Trophoblast cell (in vitro differentiated cells and primary cell): ENCODE results near the gene CUX1.

Source experiments
- DNase-seq, 2 donors: peaks; one replicate each; pipeline ENCODE4 v3.0.0-alpha.2; 2016
- H2AFZ ChIP-seq: 2 replicates; pipeline ENCODE4 v1.6.1; 2013; ENCODE audit warnings: low read length, moderate library complexity, mild to moderate bottlenecking; ENCODE audit not compliant: insufficient read depth, poor library complexity
- H2AK5ac ChIP-seq: 2 replicates; pipeline ENCODE4 v1.6.1; 2013; ENCODE audit warnings: mild to moderate bottlenecking, low read length
- H2BK120ac ChIP-seq: 2 replicates; pipeline ENCODE4 v1.6.1; 2013; ENCODE audit warnings: low read length, mild to moderate bottlenecking, moderate library complexity; ENCODE audit not compliant: insufficient read depth, poor library complexity
- H2BK12ac ChIP-seq: 2 replicates; pipeline ENCODE4 v1.6.1; 2013; ENCODE audit warnings: mild to moderate bottlenecking, low read length, moderate library complexity
- H2BK5ac ChIP-seq: 2 replicates; pipeline ENCODE4 v1.6.1; 2013; ENCODE audit warnings: low read length, low read depth, moderate library complexity, mild to moderate bottlenecking; ENCODE audit not compliant: poor library complexity
- H3K14ac ChIP-seq: 2 replicates; pipeline ENCODE4 v1.6.1; 2013; ENCODE audit warnings: mild to moderate bottlenecking, low read length
- H3K18ac ChIP-seq: 2 replicates; pipeline ENCODE4 v1.6.1; 2013; ENCODE audit warnings: mild to moderate bottlenecking, low read length
- H3K23ac ChIP-seq: 2 replicates; pipeline ENCODE4 v1.6.1; 2013; ENCODE audit warnings: low read length
- H3K27ac ChIP-seq: 2 replicates; pipeline ENCODE4 v1.5.1; 2013; ENCODE audit warnings: low read depth, mild to moderate bottlenecking, inconsistent platforms, low read length, moderate library complexity
- H3K27me3 ChIP-seq: 2 replicates; pipeline ENCODE4 v1.6.1; 2013; ENCODE audit warnings: inconsistent platforms, mild to moderate bottlenecking, low read length, moderate library complexity; ENCODE audit not compliant: insufficient read depth
- H3K36me3 ChIP-seq, 2 experiments: 1 replicate in 1 of 2; 2 replicates in 1 of 2; pipeline ENCODE4 v1.6.1; 2013; ENCODE audit warnings: low read length in 2 of 2, mild to moderate bottlenecking in 2 of 2, moderate library complexity in 1 of 2; ENCODE audit not compliant: insufficient read depth in 2 of 2, control insufficient read depth in 1 of 2
- H3K4ac ChIP-seq: 2 replicates; pipeline ENCODE4 v1.6.1; 2013; ENCODE audit warnings: low read depth, mild to moderate bottlenecking, low read length, moderate library complexity
- H3K4me1 ChIP-seq, 2 experiments: 1 replicate in 1 of 2; 2 replicates in 1 of 2; pipeline ENCODE4 v1.6.1; 2013; ENCODE audit warnings: low read length in 2 of 2, mild to moderate bottlenecking in 2 of 2, moderate library complexity in 1 of 2; ENCODE audit not compliant: insufficient read depth in 2 of 2, control insufficient read depth in 1 of 2
- H3K4me2 ChIP-seq: 2 replicates; pipeline ENCODE4 v1.6.1; 2013; ENCODE audit warnings: inconsistent platforms, mild to moderate bottlenecking, low read length, moderate library complexity
- H3K4me3 ChIP-seq: 2 replicates; pipeline ENCODE4 v1.5.1; 2013; ENCODE audit warnings: mild to moderate bottlenecking, low read depth, low read length, inconsistent platforms
- H3K79me1 ChIP-seq: one replicate; pipeline ENCODE4 v1.6.1; 2013; ENCODE audit warnings: low read length
- H3K79me2 ChIP-seq: 2 replicates; pipeline ENCODE4 v1.6.1; 2013; ENCODE audit warnings: low read length, mild to moderate bottlenecking; ENCODE audit not compliant: control insufficient read depth, insufficient read depth, poor library complexity
- H3K9ac ChIP-seq: 2 replicates; pipeline ENCODE4 v1.6.1; 2013; ENCODE audit warnings: mild to moderate bottlenecking, low read length
- H3K9me3 ChIP-seq: 2 replicates; pipeline ENCODE4 v1.6.1; 2013; ENCODE audit warnings: low read depth, mild to moderate bottlenecking, control low read depth, inconsistent platforms, low read length; ENCODE audit not compliant: insufficient read depth
- H4K12ac ChIP-seq: 2 replicates; pipeline ENCODE4 v1.6.1; 2013; ENCODE audit warnings: low read depth, mild to moderate bottlenecking, low read length, moderate library complexity
- H4K8ac ChIP-seq: 2 replicates; pipeline ENCODE4 v1.6.1; 2013; ENCODE audit warnings: low read depth, mild to moderate bottlenecking, low read length, moderate library complexity
- H4K91ac ChIP-seq: one replicate; pipeline ENCODE4 v1.6.1; 2013; ENCODE audit warnings: low read depth, mild to moderate bottlenecking, low read length, moderate library complexity
- WGBS: extraction: QIAGEN DNeasy Blood & Tissue Kit; methylation state at CpG from one replicate; pipeline ENCODE4 v1.1.7; 2013; ENCODE audit warnings: missing lambda C conversion rate; ENCODE audit not compliant: insufficient read length, insufficient coverage; ENCODE audit errors: extremely low coverage; 5-methylcytosine and 5-hydroxymethylcytosine counted together

Gene CUX1

DNA sequence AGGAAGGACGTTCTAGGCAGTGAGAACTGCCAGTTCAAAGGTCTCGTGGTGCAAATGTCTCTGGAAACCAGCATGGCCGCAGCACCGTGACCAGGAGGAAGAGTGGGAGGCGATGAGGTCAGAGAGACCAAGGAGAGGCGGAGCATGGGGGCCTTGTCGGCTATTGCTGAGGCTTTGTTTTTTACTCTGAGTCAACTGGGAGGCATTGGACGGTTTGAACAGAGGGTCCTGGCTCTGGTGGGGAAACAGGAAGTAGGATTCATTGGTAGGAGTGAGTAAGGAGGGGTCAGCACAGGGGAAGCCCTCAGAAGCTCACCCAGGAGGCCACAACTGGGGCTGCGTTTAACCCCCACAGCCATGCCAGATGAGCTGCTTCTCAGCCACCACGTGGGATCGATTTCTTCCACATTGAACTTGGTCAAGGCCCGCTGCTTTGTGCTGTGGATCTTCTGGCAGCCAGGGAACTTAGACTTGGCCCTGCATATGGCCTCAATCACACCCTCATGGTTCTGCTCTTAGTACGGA lies 447.0 kb downstream of the CUX1 start:
- Histone ChIP-seq H3K4ac (no peak overlapping the region), H3K4me3 (no peak overlapping the region), H3K27me3 (no peaks in the 10 kb centered on the region), H4K8ac (no peak overlapping the region), H3K18ac (no peak overlapping the region), H3K27ac (no peak overlapping the region), H4K12ac (no peak overlapping the region), H2AK5ac (no peak overlapping the region), H3K4me1 (peaks cover 2% of the 10 kb centered on the region in 2 experiments), H2BK12ac (no peak overlapping the region), H4K91ac (no peak overlapping the region), H3K9me3 (peaks cover 4% of the 10 kb centered on the region), H2AFZ (no peak overlapping the region), H3K23ac (no peak overlapping the region), H3K79me1 (no peaks in the 10 kb centered on the region), H3K9ac (no peak overlapping the region), H3K36me3 (no peaks in the 10 kb centered on the region), H3K79me2 (no peaks in the 10 kb centered on the region), H2BK120ac (no peak overlapping the region), H2BK5ac (no peak overlapping the region), H3K4me2 (no peak overlapping the region), H3K14ac (no peak overlapping the region)
- no CpG with 5 or more reads among the region's 13 CpGs for WGBS
- DNase-seq: peak in 1 of 2 donors; percentile 23

GRCh38 chr7:102266541-102266940 lies 449.1 kb downstream of the CUX1 start:
- Histone ChIP-seq H3K4ac (no peak overlapping the region), H3K4me2 (no peak overlapping the region), H3K18ac (no peak overlapping the region), H3K79me2 (no peaks in the 10 kb centered on the region), H2AK5ac (no peak overlapping the region), H4K91ac (no peak overlapping the region), H3K9ac (no peak overlapping the region), H3K79me1 (no peaks in the 10 kb centered on the region), H3K23ac (no peak overlapping the region), H2BK5ac (no peak overlapping the region), H3K14ac (no peak overlapping the region), H3K4me1 (no peaks in the 10 kb centered on the region), H3K4me3 (no peak overlapping the region), H3K9me3 (peaks cover 4% of the 10 kb centered on the region), H3K27ac (no peak overlapping the region), H2BK120ac (no peak overlapping the region), H4K8ac (no peak overlapping the region), H2AFZ (no peak overlapping the region), H2BK12ac (no peak overlapping the region), H3K36me3 (no peaks in the 10 kb centered on the region), H4K12ac (no peak overlapping the region), H3K27me3 (no peaks in the 10 kb centered on the region)
- DNase-seq: no peak
- no CpG with 5 or more reads among the region's 14 CpGs for WGBS

DNA sequence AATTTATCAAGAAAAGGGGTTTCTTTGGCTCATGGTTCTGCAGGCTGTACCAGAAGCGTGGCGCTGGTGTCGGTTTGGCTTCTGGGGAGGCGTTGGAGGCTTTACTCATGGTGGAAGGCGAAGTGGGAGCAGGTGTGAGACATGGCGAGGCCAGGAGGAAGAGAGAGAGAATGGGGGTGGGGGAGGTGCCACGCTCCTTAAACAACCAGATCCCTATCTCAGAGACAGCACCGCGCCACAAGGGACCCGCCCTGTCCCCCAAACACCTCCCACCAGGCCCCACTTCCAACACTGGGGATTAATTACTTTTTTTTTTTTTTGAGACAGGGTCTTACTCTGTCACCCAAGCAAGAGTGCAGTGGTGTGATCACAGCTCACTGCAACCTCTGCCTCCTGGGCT lies 451.2 kb downstream of the CUX1 start:
- H3K27ac ChIP-seq: no peak overlapping the region
- H2BK120ac ChIP-seq: no peak overlapping the region
- no peaks in the 10 kb centered on the region for H3K36me3 ChIP-seq
- H2AK5ac ChIP-seq: no peak overlapping the region
- H3K79me2 ChIP-seq: no peaks in the 10 kb centered on the region
- H4K91ac ChIP-seq: no peak overlapping the region
- peaks cover 2% of the 10 kb centered on the region for H3K9me3 ChIP-seq
- peaks cover 4 to 6% of the 10 kb centered on the region in 2 experiments for H3K4me1 ChIP-seq
- H3K14ac ChIP-seq: no peak overlapping the region
- H4K8ac ChIP-seq: no peak overlapping the region
- H3K18ac ChIP-seq: no peak overlapping the region
- H3K4ac ChIP-seq: no peak overlapping the region
- no peaks in the 10 kb centered on the region for H3K79me1 ChIP-seq
- no peak overlapping the region for H3K23ac ChIP-seq
- no CpG with 5 or more reads among the region's 10 CpGs for WGBS
- no peaks in the 10 kb centered on the region for H3K27me3 ChIP-seq
- no peak overlapping the region for H2BK12ac ChIP-seq
- H3K9ac ChIP-seq: no peak overlapping the region
- H2BK5ac ChIP-seq: no peak overlapping the region
- no peak overlapping the region for H2AFZ ChIP-seq
- H3K4me2 ChIP-seq: no peak overlapping the region
- no peak overlapping the region for H3K4me3 ChIP-seq
- no peak overlapping the region for H4K12ac ChIP-seq
- DNase-seq: no peak

- no peak overlapping the region for H3K23ac ChIP-seq
- no peak for DNase-seq
- no peaks in the 10 kb centered on the region for H3K79me2 ChIP-seq
- no CpG with 5 or more reads among the region's 13 CpGs for WGBS
- no peaks in the 10 kb centered on the region for H3K36me3 ChIP-seq
- H4K8ac ChIP-seq: no peak overlapping the region
- no peak overlapping the region for H3K4me3 ChIP-seq
- H3K4me1 ChIP-seq: peaks cover 9 to 11% of the 10 kb centered on the region in 2 experiments
- no peak overlapping the region for H2BK12ac ChIP-seq
- no peak overlapping the region for H4K12ac ChIP-seq
- H2BK120ac ChIP-seq: no peak overlapping the region
- H2BK5ac ChIP-seq: no peak overlapping the region
- no peak overlapping the region for H2AK5ac ChIP-seq
- no peak overlapping the region for H3K27ac ChIP-seq
- H3K27me3 ChIP-seq: no peaks in the 10 kb centered on the region
- peak overlapping the region; percentile 13 for H3K9ac ChIP-seq
- no peak overlapping the region for H3K4ac ChIP-seq
- peaks cover 2% of the 10 kb centered on the region for H3K79me1 ChIP-seq
- no peak overlapping the region for H3K14ac ChIP-seq
- H3K18ac ChIP-seq: no peak overlapping the region
- peaks cover 1% of the 10 kb centered on the region for H3K9me3 ChIP-seq
- H3K4me2 ChIP-seq: no peak overlapping the region
- no peak overlapping the region for H2AFZ ChIP-seq
- H4K91ac ChIP-seq: no peak overlapping the region
These were observed 452.9 kb downstream of the CUX1 start for GRCh38 chr7:102270178-102270887.
